Activated CD4-positive, CD25-positive, alpha-beta regulatory T cell treated with anti-CD3 and anti-CD28 coated beads, Interleukin-2, amount 50 U/mL, for 24 hours (primary cell): Measurements from ENCODE around the gene CABP4.
A peak's percentile ranks its signal among the peaks of the same experiment; 100 is the strongest.

Experiments
- ATAC-seq, 2 donors: fragments of 150-1000 bp; cut with Tn5 transposase; one replicate each; pipeline ENCODE4 v1.10.0; 2021; ENCODE audit warnings: mild to moderate bottlenecking in 1 of 2, moderate library complexity in 1 of 2

The CABP4 gene

GRCh38 chr11:67455054-67455453 is at the start of gene CABP4:
Gene CABP4, plus strand, starts transcription at chr11:67455354. Its CDS starts 70 bp downstream, at chr11:67455424.
- ATAC-seq = no peak

GRCh38 chr11:67405688-67406339 is 49.3 kb upstream of the CABP4 start:
- no peak for ATAC-seq

- no peak for ATAC-seq
These were observed 48.7 kb upstream of the CABP4 start for GRCh38 chr11:67406420-67406968.

GRCh38 chr11:67406969-67407687 is 48.0 kb upstream of the CABP4 start:
- ATAC-seq = no peak

GRCh38 chr11:67407688-67408163 is 47.4 kb upstream of the CABP4 start:
- no peak for ATAC-seq

- ATAC-seq = no peak
These were observed 46.5 kb upstream of the CABP4 start for GRCh38 chr11:67408437-67409200.

- ATAC-seq = peak; percentile 67
These were observed 45.9 kb upstream of the CABP4 start for GRCh38 chr11:67409261-67409666.

- no peak for ATAC-seq
These were observed 45.3 kb upstream of the CABP4 start for GRCh38 chr11:67409781-67410368.

- no peak for ATAC-seq
These were observed 44.8 kb upstream of the CABP4 start for GRCh38 chr11:67410369-67410831.

- ATAC-seq = no peak
These were observed 44.0 kb upstream of the CABP4 start for GRCh38 chr11:67410984-67411784.

- no peak for ATAC-seq
These were observed 43.4 kb upstream of the CABP4 start for GRCh38 chr11:67411785-67412152.

GRCh38 chr11:67412495-67413179 is 42.5 kb upstream of the CABP4 start:
- ATAC-seq = no peak

- no peak for ATAC-seq
These were observed 41.8 kb upstream of the CABP4 start for GRCh38 chr11:67413266-67413849.

GRCh38 chr11:67415501-67416304 is 39.5 kb upstream of the CABP4 start, which contains the start of gene CARNS1:
Gene CARNS1, plus strand, starts transcription at chr11:67415678. Its CDS starts 522 bp downstream, at chr11:67416200.
- no peak for ATAC-seq

- no peak for ATAC-seq
These were observed 38.5 kb upstream of the CABP4 start for GRCh38 chr11:67416416-67417335.

GRCh38 chr11:67417425-67417824 is 37.7 kb upstream of the CABP4 start:
- ATAC-seq = no peak

- no peak for ATAC-seq
These were observed 36.5 kb upstream of the CABP4 start for GRCh38 chr11:67418476-67419281.
